T-cell (primary cell): ENCODE measurements around the gene CDK18. TPM values are rescaled to one million over a fixed set of nuclear protein-coding genes. Genes with fewer than 3 reads are reported as not detected.

ENCODE experiments used
- ATAC-seq, 4 experiments: fragments of 200-7000 bp in 3 of 4; fragments of 150-1000 bp in 1 of 4; cut with Tn5 transposase; replicated peaks in 1 of 4; 1 replicate in 3 of 4; 2 replicates in 1 of 4; pipeline ENCODE4 v1.10.0; 2021; ENCODE audit warnings: moderate library complexity in 3 of 4, mild to moderate bottlenecking in 2 of 4, moderate number of reproducible peaks in 1 of 4
- CTCF ChIA-PET, 2 donors: fragments of 300-600 bp; sonication (Branson Sonifier 250); formaldehyde crosslinking; loops; one replicate each; lab custom pipeline; 2022; ENCODE audit warnings: antibody characterized with exemption in 2 of 2; lab: Charles Lee
- POLR2A ChIA-PET, 2 donors: fragments of 300-600 bp; sonication (Branson Sonifier 250); formaldehyde crosslinking; loops; one replicate each; lab custom pipeline; 2022; ENCODE audit warnings: antibody characterized with exemption in 2 of 2; lab: Charles Lee
- DNase-seq, 35 experiments: peaks; one replicate each; pipeline versions ENCODE4 v3.0.0 to v3.0.0-alpha.2; 2013 to 2023
- H3K27ac ChIP-seq: one replicate; pipeline ENCODE4 v1.5.1; 2013; ENCODE audit warnings: low read length
- H3K27me3 ChIP-seq, 2 experiments: replicated peaks in 1 of 2; 1 replicate in 1 of 2; 2 replicates in 1 of 2; pipeline versions ENCODE4 v1.6.1 to v1.7.0; 2013; ENCODE audit warnings: low read length in 1 of 2, mixed read lengths in 1 of 2; ENCODE audit not compliant: control insufficient read depth in 2 of 2, insufficient read depth in 2 of 2; ENCODE audit errors: extremely low read depth in 1 of 2
- H3K36me3 ChIP-seq, 2 donors: 1 replicate in 1 of 2; 2 replicates in 1 of 2; pipeline versions ENCODE4 v1.6.1 to v1.7.0; 2013; ENCODE audit warnings: low read length in 1 of 2; ENCODE audit not compliant: control insufficient read depth in 2 of 2, insufficient read depth in 1 of 2; ENCODE audit errors: extremely low read depth in 1 of 2
- H3K4me1 ChIP-seq, 2 experiments: 1 replicate in 1 of 2; 2 replicates in 1 of 2; pipeline versions ENCODE4 v1.6.1 to v1.7.0; 2013; ENCODE audit warnings: low read length in 2 of 2, mixed read lengths in 1 of 2; ENCODE audit not compliant: insufficient read depth in 2 of 2, control insufficient read depth in 1 of 2; ENCODE audit errors: extremely low read depth in 1 of 2
- H3K4me3 ChIP-seq, 2 donors: 1 replicate in 1 of 2; 2 replicates in 1 of 2; pipeline versions ENCODE4 v1.5.1 to v1.7.0; 2013; ENCODE audit warnings: mild to moderate bottlenecking in 2 of 2, low read length in 1 of 2, moderate library complexity in 1 of 2; ENCODE audit not compliant: control insufficient read depth in 1 of 2; ENCODE audit errors: extremely low read depth in 1 of 2
- H3K9me3 ChIP-seq: 2 replicates; pipeline ENCODE4 v1.7.0; 2013
- H3K27ac Mint-ChIP-seq, 2 donors: one replicate each; pipeline ENCODE4 v1.8.0; 2020 to 2021; ENCODE audit warnings: mild to moderate bottlenecking in 2 of 2, mixed read lengths in 2 of 2
- H3K27me3 Mint-ChIP-seq, 2 donors: one replicate each; pipeline ENCODE4 v1.8.0; 2021 to 2022; ENCODE audit warnings: mixed read lengths in 2 of 2
- H3K36me3 Mint-ChIP-seq: one replicate; pipeline ENCODE4 v1.8.0; 2021; ENCODE audit warnings: mixed read lengths
- H3K4me1 Mint-ChIP-seq, 3 donors: one replicate each; pipeline ENCODE4 v1.8.0; 2020 to 2022; ENCODE audit warnings: mixed read lengths in 3 of 3, mild to moderate bottlenecking in 1 of 3
- H3K4me3 Mint-ChIP-seq, 3 donors: one replicate each; pipeline ENCODE4 v1.8.0; 2020 to 2022; ENCODE audit warnings: mild to moderate bottlenecking in 3 of 3, mixed read lengths in 3 of 3, moderate library complexity in 3 of 3
- H3K9me3 Mint-ChIP-seq, 3 donors: one replicate each; pipeline ENCODE4 v1.8.0; 2020 to 2022; ENCODE audit warnings: mixed read lengths in 3 of 3
- WGBS: methylation state at CpG from one replicate; pipeline ENCODE4 v1.1.5; 2013; ENCODE audit warnings: missing lambda C conversion rate; ENCODE audit not compliant: insufficient coverage; 5-methylcytosine and 5-hydroxymethylcytosine counted together
- total RNA-seq, 35 experiments: library from RNA in 6 of 35; stranded (reverse) in 6 of 35; fragments of 120-200 nt in 1 of 35; gene quantifications; one replicate each; pipeline versions ENCODE4 v1.2.1 to v1.2.4 and lab custom pipeline; 2013 to 2026

Gene CDK18
- total RNA-seq, 5 donors from 2014 or later (not counting 1 experiment from before 2014, with no cell fraction given), result 1.7 to 4.6 (median 2.1) TPM

DNA sequence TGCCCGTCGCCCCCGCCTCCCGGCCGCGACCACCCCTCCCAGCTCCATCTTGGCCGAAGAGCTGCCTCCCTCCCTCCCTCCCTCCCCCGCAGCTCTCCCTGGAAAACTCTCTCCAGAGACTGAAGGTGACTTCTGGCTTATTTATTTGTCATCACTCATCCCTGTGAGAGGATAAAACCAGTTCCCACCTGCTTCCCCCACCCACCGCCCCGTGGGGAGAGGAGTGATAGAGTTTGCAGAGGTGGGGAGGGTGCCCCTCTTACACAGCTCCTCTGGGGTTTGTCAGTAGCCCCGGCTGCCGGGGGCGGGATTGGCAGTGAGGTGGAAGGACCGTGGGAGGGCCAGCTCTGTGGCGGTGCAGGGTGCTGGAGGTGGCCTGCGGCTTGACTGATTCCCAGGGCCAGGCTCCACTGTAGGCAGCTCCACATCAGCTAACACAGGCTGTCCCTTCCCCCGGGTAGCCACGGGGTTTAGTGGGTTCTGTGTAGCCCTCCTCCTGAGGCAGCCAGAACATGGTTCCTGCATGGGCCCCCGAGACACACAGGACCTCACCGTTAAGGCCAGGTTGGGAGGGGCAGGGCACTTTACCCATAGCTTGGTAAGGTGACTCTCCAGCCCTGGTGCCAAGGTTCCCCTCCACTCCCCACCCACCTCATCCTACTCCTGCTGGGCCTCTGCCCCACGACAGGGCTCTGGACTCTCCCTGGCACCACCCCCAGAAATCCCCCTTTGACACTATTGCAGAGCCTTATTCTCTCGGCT, 65.1 kb downstream of the CDK18 start:
- Histone ChIP-seq H3K27ac (no peak overlapping the region), H3K36me3 (no peaks in the 10 kb centered on the region), H3K9me3 (no peaks in the 10 kb centered on the region), H3K27me3 (peaks cover 4 to 56% of the 10 kb centered on the region in 2 experiments), H3K4me3 (no peak overlapping the region), H3K4me1 (peaks cover 0 to 9% of the 10 kb centered on the region in 2 experiments)
- Mint-ChIP-seq H3K4me3 (peak overlapping the region; percentile 41 to 57 (median 51)), H3K27me3 (peaks cover 42 to 64% of the 10 kb centered on the region in 2 donors), H3K4me1 (peaks cover 0 to 5% (median 4%) of the 10 kb centered on the region in 3 donors), H3K9me3 (no peaks in the 10 kb centered on the region), H3K36me3 (no peaks in the 10 kb centered on the region), H3K27ac (no peak overlapping the region)
- ChIA-PET POLR2A (no interaction called here), CTCF (interaction anchor here (0.6 to 1.6 kb wide), 4 partner anchors 45 to 348 kb away, joined by 3 to 4 read pairs (median 3); no protein-coding TSS in a partner anchor)
- DNase-seq (peak in 1 of 35 experiments; percentile 22), ATAC-seq (no peak)
- WGBS, result 31% methylated on average over 12 of the region's 22 CpGs

DNA sequence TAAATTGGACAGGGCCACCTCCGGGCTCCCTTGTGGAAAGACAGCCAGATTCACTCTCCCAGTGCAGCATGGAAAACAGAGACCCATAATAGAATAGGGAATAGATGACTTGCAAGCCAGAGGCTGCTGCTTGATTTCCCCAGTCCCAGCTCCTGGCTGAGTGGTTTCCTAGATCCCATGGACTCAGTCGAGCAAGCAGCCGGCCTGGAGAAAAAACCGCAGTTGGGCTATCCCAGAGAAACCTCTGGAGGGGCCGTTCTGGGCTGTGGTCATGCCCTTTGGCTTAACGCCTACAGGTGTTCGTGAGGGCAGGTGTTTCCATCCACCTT, 65.7 kb downstream of the CDK18 start:
- H3K36me3 ChIP-seq, result no peaks in the 10 kb centered on the region
- H3K4me1 ChIP-seq, result peaks cover 0 to 9% of the 10 kb centered on the region in 2 experiments
- Mint-ChIP-seq H3K4me1 (peaks cover 0 to 5% (median 4%) of the 10 kb centered on the region in 3 donors), H3K9me3 (no peaks in the 10 kb centered on the region), H3K27ac (no peak overlapping the region), H3K36me3 (no peaks in the 10 kb centered on the region), H3K4me3 (peak overlapping the region in 2 of 3 donors; percentile 51 to 57), H3K27me3 (peaks cover 40 to 62% of the 10 kb centered on the region in 2 donors)
- 90% methylated on average over 6 of the region's 7 CpGs for WGBS
- H3K27ac ChIP-seq, result no peak overlapping the region
- POLR2A ChIA-PET, result no interaction called here
- peaks cover 4 to 58% of the 10 kb centered on the region in 2 experiments for H3K27me3 ChIP-seq
- CTCF ChIA-PET, result interaction anchor here (0.5 to 1.6 kb wide), 3 partner anchors 20 to 86 kb away, joined by 3 read pairs; no protein-coding TSS in a partner anchor
- ATAC-seq, result no peak
- no peak overlapping the region for H3K4me3 ChIP-seq
- H3K9me3 ChIP-seq, result no peaks in the 10 kb centered on the region
- no peak for DNase-seq

DNA sequence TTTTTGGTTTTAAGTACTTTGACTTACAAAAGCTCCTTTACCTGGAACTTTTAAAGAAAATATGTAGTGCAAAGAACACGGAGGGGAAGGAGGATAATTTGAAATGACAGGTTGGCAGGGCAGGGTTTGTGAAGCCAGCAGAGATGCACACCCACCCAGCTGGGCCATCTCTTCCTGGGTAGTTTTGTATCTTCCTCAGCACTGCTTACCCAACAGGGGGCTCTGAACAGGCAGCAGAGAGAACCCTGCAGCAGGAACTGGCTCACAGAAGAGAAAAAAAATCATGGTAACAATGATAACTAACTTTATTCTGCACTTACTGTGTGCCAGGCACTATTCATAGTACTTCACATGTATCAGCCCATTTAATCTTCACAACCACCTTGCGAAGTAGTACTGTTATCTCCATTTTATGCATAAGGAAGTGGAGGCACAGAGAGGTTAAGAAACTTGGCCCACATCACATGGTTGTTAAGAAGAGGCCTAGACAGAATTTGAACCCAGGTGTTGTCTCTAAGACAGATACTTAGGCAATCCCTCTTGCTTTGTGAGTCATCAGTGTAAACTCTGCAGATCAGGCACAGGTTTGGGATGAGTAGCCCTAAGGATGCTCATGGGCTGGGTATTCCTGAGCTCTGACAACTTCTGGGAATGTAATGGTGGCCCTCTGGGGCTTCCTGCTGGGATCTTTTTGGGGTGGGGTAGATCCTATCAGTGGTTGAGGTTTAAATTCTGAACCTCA, 66.5 kb downstream of the CDK18 start:
- H3K27ac Mint-ChIP-seq, result no peak overlapping the region
- no peak overlapping the region for H3K27ac ChIP-seq
- H3K36me3 ChIP-seq, result no peaks in the 10 kb centered on the region
- no peaks in the 10 kb centered on the region for H3K9me3 Mint-ChIP-seq
- H3K27me3 Mint-ChIP-seq, result peaks cover 34 to 55% of the 10 kb centered on the region in 2 donors
- H3K4me3 Mint-ChIP-seq, result no peak overlapping the region
- peaks cover 4 to 64% of the 10 kb centered on the region in 2 experiments for H3K27me3 ChIP-seq
- ChIA-PET POLR2A (no interaction called here), CTCF (interaction anchor here (0.5 to 1.6 kb wide), 3 partner anchors 20 to 85 kb away, joined by 3 read pairs; no protein-coding TSS in a partner anchor)
- H3K4me1 ChIP-seq, result peaks cover 0 to 9% of the 10 kb centered on the region in 2 experiments
- ATAC-seq (peak in 1 of 4 experiments; percentile 30), DNase-seq (no peak)
- H3K9me3 ChIP-seq, result no peaks in the 10 kb centered on the region
- H3K4me1 Mint-ChIP-seq, result peaks cover 0 to 5% (median 4%) of the 10 kb centered on the region in 3 donors
- H3K4me3 ChIP-seq, result no peak overlapping the region
- WGBS, result no CpG with 5 or more reads among the region's 2 CpGs
- H3K36me3 Mint-ChIP-seq, result no peaks in the 10 kb centered on the region

DNA sequence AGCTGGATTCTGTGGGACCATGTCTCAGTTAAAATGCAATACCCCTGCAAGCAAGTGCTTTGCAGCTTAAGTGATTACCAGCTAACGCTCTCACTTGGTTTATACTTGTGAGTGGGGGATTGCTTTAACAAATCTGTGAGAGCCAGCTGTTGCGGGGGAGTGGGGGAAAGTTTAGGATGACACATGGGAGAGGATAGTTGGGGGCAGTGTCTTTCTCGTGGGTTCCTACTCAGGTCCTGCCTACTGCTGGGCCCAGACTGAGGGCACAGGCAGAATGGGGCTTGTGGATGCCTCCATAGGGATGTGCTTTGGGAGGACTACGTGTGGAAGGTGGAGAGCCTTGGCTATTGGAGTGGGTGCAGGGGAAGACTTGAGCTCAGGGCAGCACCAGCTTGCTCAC, 67.3 kb downstream of the CDK18 start:
- no peak overlapping the region for H3K27ac ChIP-seq
- Mint-ChIP-seq H3K9me3 (no peaks in the 10 kb centered on the region), H3K36me3 (no peaks in the 10 kb centered on the region), H3K4me3 (no peak overlapping the region), H3K27me3 (peaks cover 30 to 55% of the 10 kb centered on the region in 2 donors), H3K27ac (no peak overlapping the region), H3K4me1 (peaks cover 0 to 5% (median 4%) of the 10 kb centered on the region in 3 donors)
- CTCF ChIA-PET, result no interaction called here
- DNase-seq (no peak), ATAC-seq (no peak)
- POLR2A ChIA-PET, result no interaction called here
- WGBS, result 52% methylated on average over 4 of the region's 4 CpGs
- peaks cover 0 to 9% of the 10 kb centered on the region in 2 experiments for H3K4me1 ChIP-seq
- no peaks in the 10 kb centered on the region for H3K9me3 ChIP-seq
- no peaks in the 10 kb centered on the region for H3K36me3 ChIP-seq
- H3K4me3 ChIP-seq, result no peak overlapping the region
- H3K27me3 ChIP-seq, result peaks cover 4 to 66% of the 10 kb centered on the region in 2 experiments

DNA sequence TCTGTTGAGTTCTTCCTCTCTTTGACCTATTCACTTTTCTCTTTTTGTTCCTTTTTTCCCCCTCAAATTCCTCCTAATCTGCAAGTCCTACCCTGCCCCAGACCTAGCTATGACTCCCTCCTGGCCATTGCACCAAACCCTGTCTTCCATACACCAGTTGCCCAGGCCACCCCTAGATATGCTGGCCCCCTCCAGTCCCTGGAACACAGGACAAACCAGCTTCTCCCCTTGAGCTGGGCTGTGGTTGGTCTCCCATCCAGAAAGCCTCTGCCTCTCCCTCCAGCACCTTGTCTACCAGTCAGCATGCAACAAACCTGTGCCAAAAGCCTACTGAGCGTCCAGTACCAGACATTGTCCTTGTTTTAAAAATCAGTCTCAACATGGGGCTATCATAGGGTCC, 68.0 kb downstream of the CDK18 start:
- no peak overlapping the region for H3K4me3 ChIP-seq
- H3K36me3 ChIP-seq, result no peaks in the 10 kb centered on the region
- H3K4me1 Mint-ChIP-seq, result peaks cover 0 to 5% (median 4%) of the 10 kb centered on the region in 3 donors
- H3K4me1 ChIP-seq, result peaks cover 0 to 9% of the 10 kb centered on the region in 2 experiments
- 0% methylated on average over 1 of the region's 1 CpG for WGBS
- peaks cover 4 to 67% of the 10 kb centered on the region in 2 experiments for H3K27me3 ChIP-seq
- DNase-seq (no peak), ATAC-seq (no peak)
- no peaks in the 10 kb centered on the region for H3K9me3 Mint-ChIP-seq
- CTCF ChIA-PET, result no interaction called here
- H3K4me3 Mint-ChIP-seq, result no peak overlapping the region
- no peaks in the 10 kb centered on the region for H3K9me3 ChIP-seq
- POLR2A ChIA-PET, result no interaction called here
- H3K27ac ChIP-seq, result no peak overlapping the region
- H3K36me3 Mint-ChIP-seq, result no peaks in the 10 kb centered on the region
- peaks cover 24 to 54% of the 10 kb centered on the region in 2 donors for H3K27me3 Mint-ChIP-seq
- no peak overlapping the region for H3K27ac Mint-ChIP-seq

DNA sequence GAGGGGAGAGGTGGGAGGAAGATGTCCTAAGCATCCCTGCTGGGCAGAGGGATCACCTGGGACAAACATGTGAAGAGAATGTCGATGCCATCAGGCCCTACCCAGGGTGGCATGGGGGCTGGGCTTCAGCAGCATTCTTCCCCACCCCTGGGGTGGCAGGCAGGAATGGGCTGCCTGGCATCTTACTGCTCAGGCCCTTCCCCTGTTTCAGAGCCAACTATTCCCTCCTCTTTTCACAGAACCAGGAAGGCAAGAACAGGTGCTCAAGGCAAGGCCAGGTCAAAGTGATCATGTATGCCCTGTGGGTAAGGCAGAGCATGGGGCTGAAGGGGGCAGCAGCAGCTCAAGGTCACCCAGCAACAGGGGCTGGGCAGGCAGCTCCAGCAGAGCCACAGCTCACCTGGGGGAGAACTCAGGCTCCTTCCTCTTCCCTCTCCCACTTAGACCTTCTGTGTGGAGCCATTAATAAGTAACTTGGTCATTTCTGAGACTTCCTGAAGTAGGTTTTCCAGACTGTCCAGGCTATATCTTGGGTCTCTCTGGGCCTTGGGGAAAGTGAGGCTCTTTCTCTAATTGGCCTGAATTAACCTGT, 70.9 kb downstream of the CDK18 start:
- Histone ChIP-seq H3K27ac (no peak overlapping the region), H3K4me3 (no peak overlapping the region), H3K36me3 (no peaks in the 10 kb centered on the region), H3K4me1 (no peaks in the 10 kb centered on the region), H3K27me3 (peaks cover 0 to 62% of the 10 kb centered on the region in 2 experiments), H3K9me3 (no peaks in the 10 kb centered on the region)
- no peaks in the 10 kb centered on the region for H3K36me3 Mint-ChIP-seq
- no peak overlapping the region for H3K4me3 Mint-ChIP-seq
- H3K27me3 Mint-ChIP-seq, result peaks cover 24 to 43% of the 10 kb centered on the region in 2 donors
- ChIA-PET CTCF (no interaction called here), POLR2A (no interaction called here)
- ATAC-seq, result no peak
- WGBS, result no CpG with 5 or more reads among the region's 1 CpG
- no peak overlapping the region for H3K27ac Mint-ChIP-seq
- no peaks in the 10 kb centered on the region for H3K4me1 Mint-ChIP-seq
- no peaks in the 10 kb centered on the region for H3K9me3 Mint-ChIP-seq
- DNase-seq, result peak in 1 of 35 experiments; percentile 5
